SK-N-SH (cell line): Measurements from ENCODE around the gene GPD1L. TPM values are rescaled to one million over a fixed set of nuclear protein-coding genes. Genes with fewer than 3 reads are reported as not detected.

ENCODE experiments used
- CTCF ChIA-PET: fragments of 300-600, 350-600 bp; formaldehyde crosslinking; extraction: SDS; loops from one replicate; lab custom pipeline; 2021; lab: Yijun Ruan, JAX
- POLR2A ChIA-PET: fragments of 350-600 bp; sonication (Branson Sonifier 250); formaldehyde crosslinking; extraction: SDS; loops from one replicate; lab custom pipeline; 2020; ENCODE audit warnings: antibody characterized with exemption, inconsistent platforms; lab: Yijun Ruan, JAX
- DNase-seq: peaks from one replicate; pipeline ENCODE4 v3.0.0; 2012
- H2AFZ ChIP-seq: fragments of 200-600 bp; sonication (generic); 2 replicates; pipeline ENCODE4 v1.8.1; 2016; ENCODE audit warnings: antibody characterized with exemption, mild to moderate bottlenecking, low read depth
- H3F3A ChIP-seq: fragments of 200-600 bp; sonication (generic); replicated peaks from 2 replicates; pipeline ENCODE3; 2016; ENCODE audit warnings: antibody characterized with exemption, mild to moderate bottlenecking; ENCODE audit not compliant: insufficient read depth
- H3K27ac ChIP-seq, 2 experiments: fragments of 200-500 bp in 1 of 2; fragments of 200-600 bp in 1 of 2; sonication (Bioruptor generic) in 1 of 2; sonication (generic), shearing (Covaris generic) in 1 of 2; 2 replicates each; pipeline versions ENCODE4 v1.5.1 to v1.6.1; 2014 to 2016; ENCODE audit warnings: low read depth in 2 of 2, inconsistent platforms in 1 of 2, low read length in 1 of 2, mild to moderate bottlenecking in 1 of 2, mixed read lengths in 1 of 2
- H3K27me3 ChIP-seq: fragments of 200-600 bp; sonication (generic), shearing (Covaris generic); 2 replicates; pipeline ENCODE4 v1.6.1; 2016; ENCODE audit warnings: mixed run types; ENCODE audit not compliant: insufficient read depth
- H3K36me3 ChIP-seq, 2 experiments: fragments of 200-500 bp in 1 of 2; fragments of 200-600 bp in 1 of 2; sonication (Bioruptor generic) in 1 of 2; sonication (generic) in 1 of 2; replicated peaks in 1 of 2; 2 replicates each; pipeline versions ENCODE3 to v1.5.1; 2014 to 2016; ENCODE audit warnings: low read length in 1 of 2, mild to moderate bottlenecking in 1 of 2; ENCODE audit not compliant: insufficient read depth in 2 of 2, control insufficient read depth in 1 of 2
- H3K4me1 ChIP-seq, 2 experiments: fragments of 200-500 bp in 1 of 2; fragments of 200-600 bp in 1 of 2; sonication (Bioruptor generic) in 1 of 2; sonication (generic), shearing (Covaris generic) in 1 of 2; 2 replicates each; pipeline versions ENCODE4 v1.5.1 to v1.6.1; 2014 to 2016; ENCODE audit warnings: low read depth in 1 of 2, low read length in 1 of 2, mixed run types in 1 of 2; ENCODE audit not compliant: insufficient read depth in 2 of 2, control insufficient read depth in 1 of 2
- H3K4me2 ChIP-seq: fragments of 200-600 bp; sonication (generic), shearing (Covaris generic); 2 replicates; pipeline ENCODE4 v1.6.1; 2017; ENCODE audit warnings: mixed run types
- H3K4me3 ChIP-seq, 2 experiments: fragments of 200-500 bp in 1 of 2; fragments of 200-600 bp in 1 of 2; sonication (Bioruptor generic) in 1 of 2; sonication (generic), shearing (Covaris generic) in 1 of 2; 2 replicates each; pipeline versions ENCODE4 v1.5.1 to v1.8.1; 2014 to 2016; ENCODE audit warnings: low read depth in 2 of 2, inconsistent platforms in 1 of 2, low read length in 1 of 2, mild to moderate bottlenecking in 1 of 2, mixed read lengths in 1 of 2, moderate library complexity in 1 of 2
- H3K79me2 ChIP-seq: fragments of 200-600 bp; sonication (generic); 2 replicates; pipeline ENCODE4 v1.8.1; 2017; ENCODE audit warnings: mild to moderate bottlenecking; ENCODE audit not compliant: insufficient read depth
- H3K9ac ChIP-seq: fragments of 200-600 bp; sonication (generic); 2 replicates; pipeline ENCODE4 v1.6.1; 2017; ENCODE audit warnings: mixed run types
- H3K9me2 ChIP-seq: fragments of 200-600 bp; sonication (generic); 2 replicates; pipeline ENCODE4 v1.6.1; 2017; ENCODE audit warnings: mixed run types
- H3K9me3 ChIP-seq: fragments of 200-600 bp; sonication (generic); 2 replicates; pipeline ENCODE4 v1.6.1; 2017; ENCODE audit warnings: mixed run types, mild to moderate bottlenecking, moderate library complexity
- H4K20me1 ChIP-seq: fragments of 200-600 bp; sonication (generic); 2 replicates; pipeline ENCODE4 v1.6.1; 2017; ENCODE audit warnings: mild to moderate bottlenecking, mixed run types; ENCODE audit not compliant: insufficient read depth
- ELF1 ChIP-seq: IDR thresholded peaks from 2 replicates; pipeline ENCODE4 v1.4.0; 2012
- FOSL2 ChIP-seq: IDR thresholded peaks from 2 replicates; pipeline ENCODE4 v1.4.0; 2012; ENCODE audit warnings: low read depth, mild to moderate bottlenecking, moderate library complexity, borderline replicate concordance
- GABPA ChIP-seq: IDR thresholded peaks from 2 replicates; pipeline ENCODE4 v1.4.0; 2012; ENCODE audit warnings: low read depth, mild to moderate bottlenecking
- JUND ChIP-seq: IDR thresholded peaks from 2 replicates; pipeline ENCODE4 v1.4.0; 2012
- MAX ChIP-seq: IDR thresholded peaks from 2 replicates; pipeline ENCODE4 v1.4.0; 2012; ENCODE audit warnings: low read depth
- MXI1 ChIP-seq: IDR thresholded peaks from 2 replicates; pipeline ENCODE4 v1.6.1; 2012; ENCODE audit warnings: mild to moderate bottlenecking, low read depth, low read length, improper control_type of control experiment
- NFIC ChIP-seq: IDR thresholded peaks from 2 replicates; pipeline ENCODE4 v1.4.0; 2012; ENCODE audit warnings: borderline replicate concordance
- PBX3 ChIP-seq: IDR thresholded peaks from 2 replicates; pipeline ENCODE4; 2012
- RAD21 ChIP-seq: IDR thresholded peaks from 2 replicates; pipeline ENCODE4 v1.6.1; 2012; ENCODE audit warnings: mild to moderate bottlenecking, low read length
- RCOR1 ChIP-seq: fragments of 150-350 bp; IDR thresholded peaks from 2 replicates; pipeline ENCODE4 v1.6.1; 2017; ENCODE audit warnings: antibody characterized with exemption, low read length
- RXRA ChIP-seq: IDR thresholded peaks from 2 replicates; pipeline ENCODE4 v1.4.0; 2012; ENCODE audit warnings: low read depth, mild to moderate bottlenecking, borderline replicate concordance
- TAF1 ChIP-seq: IDR thresholded peaks from 2 replicates; pipeline ENCODE4 v1.6.1; 2012; ENCODE audit warnings: low read depth, mild to moderate bottlenecking, low read length, moderate library complexity, borderline replicate concordance
- TCF12 ChIP-seq: IDR thresholded peaks from 2 replicates; pipeline ENCODE4 v1.4.0; 2012
- TEAD4 ChIP-seq: IDR thresholded peaks from 2 replicates; pipeline ENCODE4 v1.4.0; 2012; ENCODE audit warnings: mild to moderate bottlenecking, borderline replicate concordance; ENCODE audit not compliant: insufficient read depth
- ZBTB33 ChIP-seq: IDR thresholded peaks from 2 replicates; pipeline ENCODE4 v1.4.0; 2012; ENCODE audit warnings: low read depth, borderline replicate concordance
- whole genome bisulfite sequencing: methylation state at CpG from one replicate; pipeline ENCODE4 v1.1.6; 2017; ENCODE audit warnings: low lambda C conversion rate; 5-methylcytosine and 5-hydroxymethylcytosine counted together
- polyA plus RNA-seq, 3 experiments: library from polyadenylated mRNA; depleted of rRNA; stranded (reverse); fragments of >200 nt; gene quantifications; 2 replicates each; pipeline ENCODE4 v1.2.3, GENCODE V29; 2012

The GPD1L gene
- polyA plus RNA-seq, 1 of the 3 experiments (the other 2 are of a cell fraction): 6.1 TPM

GRCh38 chr3:32181365-32181764, 74.9 kb downstream of the GPD1L start (continued):
- TF ChIP-seq TAF1 (no peak), TEAD4 (no peak)

GRCh38 chr3:32181796-32182195, 75.4 kb downstream of the GPD1L start:
- Histone ChIP-seq H3K4me2 (no peak overlapping the region), H3K79me2 (no peaks in the 10 kb centered on the region), H3K36me3 (no peaks in the 10 kb centered on the region), H2AFZ (no peak overlapping the region), H3K27ac (no peak overlapping the region), H3K9ac (no peak overlapping the region), H3F3A (no peaks in the 10 kb centered on the region), H3K9me3 (no peaks in the 10 kb centered on the region), H3K27me3 (no peaks in the 10 kb centered on the region), H4K20me1 (no peaks in the 10 kb centered on the region), H3K9me2 (no peaks in the 10 kb centered on the region), H3K4me1 (no peaks in the 10 kb centered on the region; a peak in 1 of 4 replicates), H3K4me3 (no peak overlapping the region)
- WGBS: 85% methylated on average over 6 of the region's 6 CpGs
- no peak for TF ChIP-seq RXRA
- no peak for TF ChIP-seq NFIC
- TF ChIP-seq FOSL2: no peak
- TF ChIP-seq ELF1: no peak
- no peak for TF ChIP-seq TAF1
- no peak for TF ChIP-seq GABPA
- no peak for TF ChIP-seq MAX
- no peak for TF ChIP-seq TCF12
- TF ChIP-seq ZBTB33: no peak
- TF ChIP-seq MXI1: no peak
- TF ChIP-seq RAD21: no peak
- TF ChIP-seq RCOR1: no peak
- POLR2A ChIA-PET: no interaction called here
- CTCF ChIA-PET: no interaction called here
- DNase-seq: no peak

GRCh38 chr3:32184187-32184730, 77.8 kb downstream of the GPD1L start:
- Histone ChIP-seq H3K9me3 (no peaks in the 10 kb centered on the region; the same call in 1 of the 2 replicates), H2AFZ (no peak overlapping the region), H3F3A (no peaks in the 10 kb centered on the region), H3K27ac (no peak overlapping the region), H4K20me1 (no peaks in the 10 kb centered on the region), H3K4me3 (no peak overlapping the region), H3K4me1 (no peaks in the 10 kb centered on the region; a peak in 1 of 4 replicates), H3K79me2 (no peaks in the 10 kb centered on the region), H3K36me3 (no peaks in the 10 kb centered on the region), H3K27me3 (no peaks in the 10 kb centered on the region), H3K4me2 (no peak overlapping the region)
- POLR2A ChIA-PET: no interaction called here
- DNase-seq: no peak
- WGBS: 65% methylated on average over 3 of the region's 3 CpGs
- TF ChIP-seq PBX3: no peak
- TF ChIP-seq JUND: 0 out of 2 replicates have a peak, but pooled peaks have one; percentile 11
- TF ChIP-seq, all 33 proteins: peak for 1
- no peak overlapping the region for H3K9ac ChIP-seq
- no peaks in the 10 kb centered on the region for H3K9me2 ChIP-seq
- CTCF ChIA-PET: no interaction called here
